Thoracic aorta (tissue), 2 donors: ENCODE data around the gene DMRT1. TPM values are rescaled to one million over a fixed set of nuclear protein-coding genes. Genes with fewer than 3 reads are reported as not detected.

Source experiments
- ATAC-seq: fragments of 150-250 bp; one replicate; pipeline ENCODE4 v1.8.0; 2017; ENCODE audit warnings: low read depth; ENCODE audit not compliant: insufficient number of reproducible peaks, low FRiP score
- DNase-seq: peaks from one replicate; pipeline ENCODE4 v3.0.0-alpha.2; 2020; ENCODE audit warnings: low spot score
- H3K27ac ChIP-seq, 2 donors: fragments of 200-600 bp; sonication (generic); 1 replicate in 1 of 2; 2 replicates in 1 of 2; pipeline ENCODE4 v1.5.1; 2016; ENCODE audit warnings: mild to moderate bottlenecking in 2 of 2, moderate library complexity in 2 of 2
- H3K27me3 ChIP-seq: fragments of 200-600 bp; sonication (generic); replicated peaks from 2 replicates; pipeline ENCODE4 v1.6.0; 2016; ENCODE audit warnings: mild to moderate bottlenecking; ENCODE audit not compliant: insufficient read depth
- H3K36me3 ChIP-seq: fragments of 200-600 bp; sonication (generic); one replicate; pipeline ENCODE4 v1.5.1; 2016
- H3K4me1 ChIP-seq, 2 donors: fragments of 200-600 bp; sonication (generic); 1 replicate in 1 of 2; 2 replicates in 1 of 2; pipeline versions ENCODE4 v1.5.1 to v1.6.0; 2016; ENCODE audit warnings: low read depth in 2 of 2, mild to moderate bottlenecking in 1 of 2; ENCODE audit not compliant: control insufficient read depth in 1 of 2
- H3K4me3 ChIP-seq: fragments of 200-600 bp; sonication (generic); 2 replicates; pipeline ENCODE4 v1.5.1; 2016; ENCODE audit warnings: mild to moderate bottlenecking
- H3K9me3 ChIP-seq: fragments of 200-600 bp; sonication (generic); 2 replicates; pipeline ENCODE4 v1.5.1; 2016
- total RNA-seq, 2 donors: library from RNA; depleted of rRNA; stranded (reverse); fragments of >200 nt; gene quantifications; one replicate each; pipeline versions ENCODE4 v1.1.0 to v1.2.3, GENCODE V29; 2016
- TF ChIP-seq, protein P1 (sequence below): fragments of 200-600 bp; sonication (generic); IDR thresholded peaks from one replicate; pipeline ENCODE4 v1.5.1; 2019; ENCODE audit warnings: antibody characterized with exemption

The DMRT1 gene
- total RNA-seq, 2 donors from 2014 or later: not detected

DNA sequence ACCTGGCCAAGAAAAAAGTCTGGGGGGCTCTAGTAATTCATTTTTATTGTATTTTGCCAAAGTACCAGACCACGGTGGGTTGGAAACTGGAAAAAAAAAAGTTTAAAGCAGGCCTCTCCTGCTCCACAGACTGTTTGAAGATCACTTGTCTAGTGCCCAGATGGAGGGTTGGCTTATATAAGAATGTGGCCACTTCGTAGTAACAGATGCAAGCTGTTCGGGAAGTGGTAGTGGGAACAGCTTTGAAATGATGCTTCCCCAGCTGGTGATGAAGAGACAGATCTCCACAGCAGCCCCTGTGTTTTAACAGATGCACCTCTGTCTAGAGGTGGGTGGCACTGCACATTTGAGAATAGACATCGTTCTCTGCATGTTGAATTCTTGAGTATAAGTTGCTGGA lies 80.7 kb downstream of the DMRT1 start:
- TF ChIP-seq, protein P1, sequence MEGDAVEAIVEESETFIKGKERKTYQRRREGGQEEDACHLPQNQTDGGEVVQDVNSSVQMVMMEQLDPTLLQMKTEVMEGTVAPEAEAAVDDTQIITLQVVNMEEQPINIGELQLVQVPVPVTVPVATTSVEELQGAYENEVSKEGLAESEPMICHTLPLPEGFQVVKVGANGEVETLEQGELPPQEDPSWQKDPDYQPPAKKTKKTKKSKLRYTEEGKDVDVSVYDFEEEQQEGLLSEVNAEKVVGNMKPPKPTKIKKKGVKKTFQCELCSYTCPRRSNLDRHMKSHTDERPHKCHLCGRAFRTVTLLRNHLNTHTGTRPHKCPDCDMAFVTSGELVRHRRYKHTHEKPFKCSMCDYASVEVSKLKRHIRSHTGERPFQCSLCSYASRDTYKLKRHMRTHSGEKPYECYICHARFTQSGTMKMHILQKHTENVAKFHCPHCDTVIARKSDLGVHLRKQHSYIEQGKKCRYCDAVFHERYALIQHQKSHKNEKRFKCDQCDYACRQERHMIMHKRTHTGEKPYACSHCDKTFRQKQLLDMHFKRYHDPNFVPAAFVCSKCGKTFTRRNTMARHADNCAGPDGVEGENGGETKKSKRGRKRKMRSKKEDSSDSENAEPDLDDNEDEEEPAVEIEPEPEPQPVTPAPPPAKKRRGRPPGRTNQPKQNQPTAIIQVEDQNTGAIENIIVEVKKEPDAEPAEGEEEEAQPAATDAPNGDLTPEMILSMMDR: no peak
- no peak for ATAC-seq

DNA sequence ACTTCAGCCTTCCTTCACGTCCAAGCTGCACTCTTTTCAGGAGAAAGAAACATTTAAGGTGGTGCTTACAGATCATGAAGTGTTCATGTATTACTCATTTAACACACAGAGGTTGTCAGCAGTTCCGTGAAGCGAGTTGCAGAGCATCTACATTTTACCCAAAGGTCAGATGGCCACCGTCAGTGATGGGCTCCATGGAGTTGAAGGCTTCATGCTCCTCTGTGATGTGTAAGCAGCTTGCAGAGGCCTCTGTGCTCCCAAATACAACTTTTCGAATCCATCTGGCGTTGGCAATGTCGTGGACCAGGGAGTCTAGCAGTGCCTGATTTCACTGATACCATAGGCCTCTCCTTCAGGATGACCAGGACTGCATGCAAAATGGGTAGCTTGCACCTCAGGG lies 81.2 kb downstream of the DMRT1 start:
- Histone ChIP-seq H3K9me3 (no peaks in the 10 kb centered on the region), H3K4me3 (no peak overlapping the region), H3K36me3 (no peaks in the 10 kb centered on the region), H3K27ac (no peak overlapping the region), H3K27me3 (no peaks in the 10 kb centered on the region), H3K4me1 (no peaks in the 10 kb centered on the region)
- TF ChIP-seq, protein P1: no peak
- ATAC-seq (no peak), DNase-seq (no peak)

More for the DNA sequence above, 80.7 kb downstream of the DMRT1 start:
- Histone ChIP-seq H3K9me3 (no peaks in the 10 kb centered on the region), H3K4me1 (no peaks in the 10 kb centered on the region), H3K27ac (no peak overlapping the region), H3K27me3 (no peaks in the 10 kb centered on the region), H3K36me3 (no peaks in the 10 kb centered on the region), H3K4me3 (no peak overlapping the region)
- no peak for DNase-seq

DNA sequence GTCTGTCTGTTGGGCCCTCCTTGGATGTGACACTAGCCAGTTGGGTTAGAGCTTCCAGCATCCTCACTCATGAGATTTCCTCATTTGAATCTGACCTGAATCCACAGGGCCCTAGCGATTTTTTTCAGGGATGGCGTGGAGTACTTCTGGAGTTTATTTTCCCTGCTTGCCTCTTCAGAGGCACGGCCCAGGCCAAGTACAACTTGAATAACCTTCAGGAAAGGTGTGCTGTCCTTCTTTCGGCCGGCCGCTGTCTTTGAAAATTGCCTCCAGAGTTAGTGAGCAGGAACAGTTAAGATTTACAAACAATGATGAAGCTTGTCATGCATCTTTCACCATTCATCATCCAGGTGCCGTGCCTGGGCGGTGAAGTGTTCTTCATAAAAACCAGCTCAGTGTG lies 85.5 kb downstream of the DMRT1 start:
- Histone ChIP-seq H3K4me3 (no peak overlapping the region), H3K27me3 (no peaks in the 10 kb centered on the region), H3K36me3 (no peaks in the 10 kb centered on the region), H3K9me3 (no peaks in the 10 kb centered on the region), H3K27ac (no peak overlapping the region), H3K4me1 (no peaks in the 10 kb centered on the region)
- no peak for ATAC-seq
- no peak for DNase-seq
- TF ChIP-seq, protein P1: no peak

DNA sequence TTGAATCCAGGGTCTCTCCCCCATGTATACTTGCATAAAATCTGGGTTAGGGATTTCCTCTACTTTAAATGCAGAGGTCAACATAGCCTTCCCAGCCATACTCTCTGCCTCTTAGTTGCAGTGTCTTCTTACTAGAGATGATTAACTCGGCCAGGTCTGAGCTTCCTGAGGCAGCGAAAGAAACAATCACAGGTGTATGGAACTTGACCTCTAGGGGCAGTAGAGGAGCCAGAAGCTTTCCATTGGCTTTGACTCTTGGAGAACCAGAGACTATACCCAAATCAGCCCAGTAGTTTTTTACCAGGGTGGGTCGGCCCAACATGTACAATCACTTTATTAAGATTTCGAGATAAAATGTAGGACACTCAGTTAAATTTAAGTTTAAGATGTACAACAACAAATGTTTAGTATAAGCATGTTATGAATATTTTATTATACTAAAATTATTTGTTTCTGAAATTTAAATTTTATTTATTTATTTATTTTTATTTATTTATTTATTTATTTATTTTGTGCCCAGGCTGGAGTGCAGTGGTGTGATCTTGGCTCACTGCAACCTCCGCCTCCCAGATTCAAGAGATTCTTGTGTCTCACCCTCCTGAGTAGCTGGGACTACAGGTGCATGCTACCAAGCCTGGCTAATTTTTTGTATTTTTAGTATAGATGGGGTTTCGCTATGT lies 87.0 kb downstream of the DMRT1 start:
- no peak overlapping the region for H3K4me3 ChIP-seq
- TF ChIP-seq, protein P1: no peak
- H3K9me3 ChIP-seq: no peaks in the 10 kb centered on the region
- H3K27ac ChIP-seq: no peak overlapping the region
- DNase-seq: no peak
- H3K4me1 ChIP-seq: no peaks in the 10 kb centered on the region
- no peaks in the 10 kb centered on the region for H3K36me3 ChIP-seq
- no peak for ATAC-seq
- H3K27me3 ChIP-seq: no peaks in the 10 kb centered on the region

DNA sequence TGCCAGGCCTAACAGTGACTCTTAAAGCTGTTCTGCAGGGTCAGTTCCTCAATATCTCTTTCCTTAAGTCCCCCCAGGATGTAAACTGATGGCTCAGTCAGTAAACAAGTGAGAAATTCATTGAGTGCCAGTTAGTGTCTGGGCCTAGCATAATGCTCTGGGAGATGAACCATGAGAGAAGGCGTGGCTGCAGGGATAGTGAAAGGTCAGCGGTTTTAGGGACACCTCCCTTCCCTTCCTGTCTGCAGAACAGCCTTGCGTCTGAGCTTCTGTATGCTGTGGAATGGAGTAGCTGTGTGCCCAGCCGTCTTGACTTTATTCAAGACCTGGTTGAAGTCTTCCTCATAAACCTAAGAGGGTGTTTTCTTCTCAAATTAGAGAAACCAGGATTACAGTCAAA lies 88.2 kb downstream of the DMRT1 start:
- ATAC-seq (no peak), DNase-seq (no peak)
- no peak overlapping the region for H3K4me3 ChIP-seq
- no peaks in the 10 kb centered on the region for H3K36me3 ChIP-seq
- no peaks in the 10 kb centered on the region for H3K9me3 ChIP-seq
- no peaks in the 10 kb centered on the region for H3K4me1 ChIP-seq
- no peaks in the 10 kb centered on the region for H3K27me3 ChIP-seq
- TF ChIP-seq, protein P1: no peak
- no peak overlapping the region for H3K27ac ChIP-seq
